Tibial nerve (tissue), 4 donors: ENCODE measurements around the gene SULT1E1.

ENCODE experiments used
- CTCF ChIP-seq, 5 experiments: fragments of 200-600 bp in 3 of 5; fragments of 450-650 bp in 2 of 5; sonication (generic) in 3 of 5; IDR thresholded peaks; one replicate each; pipeline ENCODE4 v1.5.1; 2016 to 2019; ENCODE audit warnings: antibody characterized with exemption in 5 of 5, mild to moderate bottlenecking in 3 of 5, moderate library complexity in 2 of 5
- EP300 ChIP-seq, 2 donors: sonication (generic); formaldehyde crosslinking; IDR thresholded peaks; one replicate each; pipeline ENCODE4 v1.6.1; 2017; ENCODE audit warnings: antibody characterized with exemption in 2 of 2, mild to moderate bottlenecking in 1 of 2

GRCh38 chr4:69823481-69824186, 36.3 kb downstream of the SULT1E1 start:
- TF ChIP-seq CTCF (IDR thresholded peaks at IDR 0.05) (no peak), EP300 (IDR thresholded peaks at IDR 0.05) (no peak)
